Measurements from ENCODE around the gene AP5M1. TPM values are rescaled to one million over a fixed set of nuclear protein-coding genes. Genes with fewer than 3 reads are reported as not detected.

The AP5M1 gene
- total RNA-seq, 4 donors from 2014 or later: 22.7 to 30.6 (median 29.2) TPM

GRCh38 chr14:57274551-57274950 lies 5.8 kb downstream of the AP5M1 start:
- WGBS: 80% methylated on average over 2 of the region's 2 CpGs
- TF ChIP-seq POLR2A (IDR thresholded peaks at IDR 0.05): no peak
- no peaks in the 10 kb centered on the region for H3K27me3 ChIP-seq
- H3K27ac ChIP-seq: no peak overlapping the region
- no peak for DNase-seq (ENCODE audit: low spot score in 2 of 2)
- H3K4me3 ChIP-seq: no peak overlapping the region
- peaks cover 20% of the 10 kb centered on the region for H3K36me3 ChIP-seq
- peaks cover 23% of the 10 kb centered on the region for H3K4me1 ChIP-seq
- H3K9me3 ChIP-seq: no peaks in the 10 kb centered on the region

- WGBS: 96% methylated on average over 2 of the region's 2 CpGs
- H3K27me3 ChIP-seq: no peaks in the 10 kb centered on the region
- no peak for DNase-seq (ENCODE audit: low spot score in 2 of 2)
- H3K4me3 ChIP-seq: no peak overlapping the region
- H3K36me3 ChIP-seq: peaks cover 20% of the 10 kb centered on the region
- TF ChIP-seq CTCF (IDR thresholded peaks at IDR 0.05) (no peak), POLR2AphosphoS5 (IDR thresholded peaks at IDR 0.05) (no peak), EP300 (IDR thresholded peaks at IDR 0.05) (no peak), POLR2A (IDR thresholded peaks at IDR 0.05) (no peak)
- no peak overlapping the region for H3K27ac ChIP-seq
- peaks cover 17% of the 10 kb centered on the region for H3K4me1 ChIP-seq
- no peaks in the 10 kb centered on the region for H3K9me3 ChIP-seq
Measured at GRCh38 chr14:57275023-57275664, 6.4 kb downstream of the AP5M1 start.

- H3K27me3 ChIP-seq: no peaks in the 10 kb centered on the region
- WGBS: 95% methylated on average over 3 of the region's 3 CpGs
- H3K4me3 ChIP-seq: no peak overlapping the region
- H3K4me1 ChIP-seq: no peaks in the 10 kb centered on the region
- H3K27ac ChIP-seq: no peak overlapping the region
- no peak for TF ChIP-seq POLR2AphosphoS5 (IDR thresholded peaks at IDR 0.05)
- TF ChIP-seq CTCF (IDR thresholded peaks at IDR 0.05): no peak
- TF ChIP-seq EP300 (IDR thresholded peaks at IDR 0.05): no peak
- no peak for TF ChIP-seq POLR2A (IDR thresholded peaks at IDR 0.05)
- H3K36me3 ChIP-seq: peaks cover 28% of the 10 kb centered on the region
- no peaks in the 10 kb centered on the region for H3K9me3 ChIP-seq
- no peak for DNase-seq (ENCODE audit: low spot score in 2 of 2)
Measured at GRCh38 chr14:57277062-57277461, 8.3 kb downstream of the AP5M1 start.

GRCh38 chr14:57287745-57288144 lies 19.0 kb downstream of the AP5M1 start:
- peaks cover 36% of the 10 kb centered on the region for H3K36me3 ChIP-seq
- H3K4me3 ChIP-seq: no peak overlapping the region
- no peak overlapping the region for H3K27ac ChIP-seq
- TF ChIP-seq POLR2AphosphoS5 (IDR thresholded peaks at IDR 0.05) (no peak), EP300 (IDR thresholded peaks at IDR 0.05) (no peak), POLR2A (IDR thresholded peaks at IDR 0.05) (no peak), CTCF (IDR thresholded peaks at IDR 0.05) (no peak)
- no peak for DNase-seq (ENCODE audit: low spot score in 2 of 2)
- no peaks in the 10 kb centered on the region for H3K27me3 ChIP-seq
- no peaks in the 10 kb centered on the region for H3K4me1 ChIP-seq
- 86% methylated on average over 2 of the region's 2 CpGs for WGBS
- no peaks in the 10 kb centered on the region for H3K9me3 ChIP-seq

- Histone ChIP-seq H3K27me3 (no peaks in the 10 kb centered on the region), H3K9me3 (no peaks in the 10 kb centered on the region), H3K4me1 (no peaks in the 10 kb centered on the region), H3K27ac (no peak overlapping the region), H3K36me3 (peaks cover 21% of the 10 kb centered on the region), H3K4me3 (no peak overlapping the region)
- TF ChIP-seq CTCF (IDR thresholded peaks at IDR 0.05) (no peak), POLR2A (IDR thresholded peaks at IDR 0.05) (no peak), EP300 (IDR thresholded peaks at IDR 0.05) (no peak), POLR2AphosphoS5 (IDR thresholded peaks at IDR 0.05) (no peak)
- WGBS: 84% methylated on average over 5 of the region's 5 CpGs
- no peak for DNase-seq (ENCODE audit: low spot score in 2 of 2)
Measured at GRCh38 chr14:57290751-57291150, 22.0 kb downstream of the AP5M1 start.

Data from suprapubic skin (tissue), 4 donors.